ENCODE measurements around the gene DZIP1L. TPM values are rescaled to one million over a fixed set of nuclear protein-coding genes. Genes with fewer than 3 reads are reported as not detected.
A peak's percentile ranks its signal among the peaks of the same experiment; 100 is the strongest.
"Not testable (repeated sequence)": the region's sequence is repeated elsewhere in the genome, so short reads cannot be mapped to it uniquely, and the experiment has no call there.

DZIP1L gene
- 18.1 and 24.0 TPM in 2 replicates for total RNA-seq (2014; rRNA removed; shearing (Covaris generic))

- peaks cover 31% of the 10 kb centered on the region for H3K36me3 ChIP-seq
- H3K9me3 ChIP-seq (replicated peaks), result no peaks in the 10 kb centered on the region
- no peaks in the 10 kb centered on the region for H3K27me3 ChIP-seq (replicated peaks)
- H3K27ac ChIP-seq, result peak within 1 kb of the TSS; percentile 89
- peaks cover 26% of the 10 kb centered on the region for H3K4me1 ChIP-seq (replicated peaks)
- peak within 1 kb of the TSS; percentile 73 for H3K4me3 ChIP-seq
- peak; percentile 78 to 89 for DNase-seq (ENCODE audit: low read depth in 1 of 2, low spot score in 2 of 2)
Measured at GRCh38 chr3:138114988-138115971, at the start of gene DZIP1L. TSS of gene DZIP1L (minus strand) at chr3:138115608. CDS start at chr3:138103971, 11,637 bp downstream.

- H3K36me3 ChIP-seq, result peaks cover 58% of the 10 kb centered on the region
- DNase-seq (ENCODE audit: low read depth in 1 of 2, low spot score in 2 of 2), result no peak
- no peaks in the 10 kb centered on the region for H3K9me3 ChIP-seq (replicated peaks)
- no peak overlapping the region for H3K27ac ChIP-seq
- H3K27me3 ChIP-seq (replicated peaks), result no peaks in the 10 kb centered on the region
- H3K4me1 ChIP-seq (replicated peaks), result no peaks in the 10 kb centered on the region
- no peak overlapping the region for H3K4me3 ChIP-seq
Measured at GRCh38 chr3:138165061-138165460, 49.7 kb upstream of the DZIP1L start.

- Histone ChIP-seq H3K4me3 (no peak overlapping the region), H3K36me3 (peaks cover 14% of the 10 kb centered on the region), H3K27ac (no peak overlapping the region), H3K27me3 (replicated peaks) (no peaks in the 10 kb centered on the region), H3K4me1 (replicated peaks) (no peaks in the 10 kb centered on the region), H3K9me3 (replicated peaks) (no peaks in the 10 kb centered on the region)
- DNase-seq (ENCODE audit: low read depth in 1 of 2, low spot score in 2 of 2), result no peak
Measured at GRCh38 chr3:138157743-138158142, 42.3 kb upstream of the DZIP1L start.

DNA sequence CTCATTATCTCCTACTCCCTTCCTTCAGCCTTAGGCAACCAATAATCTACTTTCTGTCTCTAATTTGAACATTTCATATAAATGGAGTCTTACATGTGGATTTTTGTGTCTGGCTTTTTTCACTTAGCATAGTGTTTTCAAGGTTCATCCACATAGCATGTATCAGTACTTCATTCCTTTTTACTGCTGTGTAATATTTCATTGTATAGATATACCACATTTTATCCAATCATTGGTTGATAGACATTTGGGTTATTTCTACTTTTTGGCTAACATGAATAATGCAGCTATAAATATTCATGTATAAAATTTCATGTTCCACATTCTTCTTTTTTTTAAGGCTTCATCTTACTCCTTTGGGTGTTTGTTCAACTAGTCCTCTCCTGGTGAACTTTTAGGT lies 39.1 kb upstream of the DZIP1L start:
- Histone ChIP-seq H3K4me3 (no peak overlapping the region), H3K27me3 (replicated peaks) (no peaks in the 10 kb centered on the region), H3K9me3 (replicated peaks) (no peaks in the 10 kb centered on the region), H3K36me3 (no peaks in the 10 kb centered on the region), H3K4me1 (replicated peaks) (no peaks in the 10 kb centered on the region), H3K27ac (no peak overlapping the region)
- DNase-seq (ENCODE audit: low read depth in 1 of 2, low spot score in 2 of 2), result no peak

DNA sequence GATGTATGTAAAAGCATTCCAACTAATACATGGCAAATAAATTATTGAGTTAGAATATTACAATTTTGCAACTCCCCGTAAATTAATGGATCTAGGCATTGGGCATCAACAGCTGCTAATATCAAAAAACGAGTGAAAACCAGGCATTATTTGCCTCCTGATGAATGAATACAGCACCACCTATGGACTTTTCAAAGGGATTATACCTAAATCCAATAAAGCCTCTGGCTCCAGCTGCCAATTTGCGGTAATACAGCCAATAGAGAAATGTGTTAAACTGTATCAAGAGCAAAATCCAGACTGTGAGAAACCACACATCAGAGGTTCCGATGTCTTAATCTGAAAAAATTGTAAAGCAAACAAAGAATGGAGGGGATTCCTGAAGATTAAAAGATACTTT lies 33.1 kb upstream of the DZIP1L start:
- H3K36me3 ChIP-seq, result no peaks in the 10 kb centered on the region

GRCh38 chr3:138142181-138142580 lies 26.8 kb upstream of the DZIP1L start:
- not testable (repeated sequence) for H3K36me3 ChIP-seq; H3K4me3 ChIP-seq; H3K27ac ChIP-seq; H3K27me3 ChIP-seq (replicated peaks); H3K9me3 ChIP-seq (replicated peaks)
- peaks cover 17% of the 10 kb centered on the region for H3K4me1 ChIP-seq (replicated peaks)
- peak in 1 of 2 experiments; percentile 81 for DNase-seq (ENCODE audit: low read depth in 1 of 2, low spot score in 2 of 2)

More for the DNA sequence above, 33.1 kb upstream of the DZIP1L start:
- no peak for DNase-seq (ENCODE audit: low read depth in 1 of 2, low spot score in 2 of 2)
- Histone ChIP-seq H3K4me3 (no peak overlapping the region), H3K9me3 (replicated peaks) (no peaks in the 10 kb centered on the region; the same call in 1 of the 2 replicates), H3K27me3 (replicated peaks) (no peaks in the 10 kb centered on the region), H3K27ac (no peak overlapping the region), H3K4me1 (replicated peaks) (no peaks in the 10 kb centered on the region)

DNA sequence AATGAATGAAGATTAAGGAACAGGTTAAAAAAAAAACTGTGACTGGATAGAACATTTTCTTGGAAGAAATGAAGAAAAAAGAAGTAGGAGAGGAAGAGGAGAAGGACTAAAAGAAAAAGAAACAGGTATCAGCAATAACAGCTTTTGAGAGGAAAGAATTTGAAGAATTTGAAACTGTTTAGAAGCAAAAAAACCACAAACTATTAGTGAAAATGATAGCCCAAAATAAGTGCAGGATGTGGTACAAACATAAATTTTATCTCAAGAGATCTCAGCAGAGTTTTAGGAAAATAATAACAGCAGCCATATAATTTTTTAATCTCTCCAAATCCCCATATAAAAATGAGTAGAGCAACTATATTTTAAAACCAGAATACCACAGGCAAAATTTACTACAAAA lies 25.5 kb upstream of the DZIP1L start:
- Histone ChIP-seq H3K9me3 (replicated peaks) (no peaks in the 10 kb centered on the region; the same call in 1 of the 2 replicates), H3K27me3 (replicated peaks) (no peaks in the 10 kb centered on the region), H3K36me3 (no peaks in the 10 kb centered on the region), H3K4me3 (no peak overlapping the region), H3K4me1 (replicated peaks) (peaks cover 17% of the 10 kb centered on the region), H3K27ac (no peak overlapping the region)
- peak in 1 of 2 experiments; percentile 28 for DNase-seq (ENCODE audit: low read depth in 1 of 2, low spot score in 2 of 2)

DNA sequence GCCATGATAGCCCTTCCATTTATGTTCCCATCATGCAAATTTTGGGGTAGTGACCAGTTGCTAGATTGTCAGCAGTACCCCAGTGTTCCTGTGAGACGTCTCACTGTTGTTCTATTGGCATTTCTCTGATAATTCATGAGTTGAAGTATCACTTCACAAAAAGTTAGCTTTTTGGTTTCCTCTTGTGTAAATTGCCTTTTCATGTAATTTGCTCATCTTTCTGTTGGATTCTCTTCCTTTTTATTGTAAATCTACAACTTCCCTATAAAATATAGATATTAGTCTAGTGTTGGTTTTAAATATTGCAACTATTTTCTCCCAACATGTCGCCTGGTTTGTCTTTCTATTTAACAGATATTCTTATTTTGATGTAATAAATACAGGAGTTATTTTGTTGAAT lies 24.3 kb upstream of the DZIP1L start:
- Histone ChIP-seq H3K27ac (no peak overlapping the region), H3K27me3 (replicated peaks) (no peaks in the 10 kb centered on the region), H3K9me3 (replicated peaks) (no peaks in the 10 kb centered on the region; the same call in 1 of the 2 replicates), H3K36me3 (no peaks in the 10 kb centered on the region), H3K4me1 (replicated peaks) (peaks cover 17% of the 10 kb centered on the region), H3K4me3 (no peak overlapping the region)
- DNase-seq (ENCODE audit: low read depth in 1 of 2, low spot score in 2 of 2), result no peak

- Histone ChIP-seq H3K9me3 (replicated peaks) (no peaks in the 10 kb centered on the region), H3K4me1 (replicated peaks) (peaks cover 17% of the 10 kb centered on the region), H3K4me3 (no peak overlapping the region), H3K36me3 (no peaks in the 10 kb centered on the region), H3K27ac (no peak overlapping the region), H3K27me3 (replicated peaks) (no peaks in the 10 kb centered on the region)
- no peak for DNase-seq (ENCODE audit: low read depth in 1 of 2, low spot score in 2 of 2)
Measured at GRCh38 chr3:138137861-138138260, 22.5 kb upstream of the DZIP1L start.

- H3K4me1 ChIP-seq (replicated peaks), result peaks cover 9% of the 10 kb centered on the region
- H3K9me3 ChIP-seq (replicated peaks), result no peaks in the 10 kb centered on the region
- no peak overlapping the region for H3K4me3 ChIP-seq
- no peaks in the 10 kb centered on the region for H3K36me3 ChIP-seq
- H3K27ac ChIP-seq, result no peak overlapping the region
- no peaks in the 10 kb centered on the region for H3K27me3 ChIP-seq (replicated peaks)
- DNase-seq (ENCODE audit: low read depth in 1 of 2, low spot score in 2 of 2), result no peak
Measured at GRCh38 chr3:138136201-138136600, 20.8 kb upstream of the DZIP1L start.

DNA sequence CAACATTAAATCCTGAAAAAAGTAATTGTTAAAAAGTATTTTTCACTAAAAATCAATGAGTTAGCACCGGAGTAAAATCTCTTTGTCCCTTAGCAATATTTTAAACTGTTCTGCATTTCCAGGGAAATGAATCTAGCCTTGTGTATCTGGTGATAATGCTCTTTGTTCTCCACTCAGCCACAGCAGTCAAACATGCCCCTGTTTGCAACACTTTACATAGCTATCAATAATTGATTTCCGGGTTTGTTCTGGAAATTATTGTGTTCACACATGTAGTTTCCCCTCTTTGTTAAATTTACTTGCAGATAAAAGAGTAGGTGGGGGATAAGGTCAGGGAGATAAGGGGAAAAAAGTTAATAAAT lies 20.4 kb upstream of the DZIP1L start:
- no peaks in the 10 kb centered on the region for H3K36me3 ChIP-seq
- no peaks in the 10 kb centered on the region for H3K9me3 ChIP-seq (replicated peaks)
- H3K27ac ChIP-seq, result no peak overlapping the region
- no peak for DNase-seq (ENCODE audit: low read depth in 1 of 2, low spot score in 2 of 2)
- no peak overlapping the region for H3K4me3 ChIP-seq
- H3K27me3 ChIP-seq (replicated peaks), result no peaks in the 10 kb centered on the region; the same call in 1 of the 2 replicates
- H3K4me1 ChIP-seq (replicated peaks), result peaks cover 7% of the 10 kb centered on the region

DNA sequence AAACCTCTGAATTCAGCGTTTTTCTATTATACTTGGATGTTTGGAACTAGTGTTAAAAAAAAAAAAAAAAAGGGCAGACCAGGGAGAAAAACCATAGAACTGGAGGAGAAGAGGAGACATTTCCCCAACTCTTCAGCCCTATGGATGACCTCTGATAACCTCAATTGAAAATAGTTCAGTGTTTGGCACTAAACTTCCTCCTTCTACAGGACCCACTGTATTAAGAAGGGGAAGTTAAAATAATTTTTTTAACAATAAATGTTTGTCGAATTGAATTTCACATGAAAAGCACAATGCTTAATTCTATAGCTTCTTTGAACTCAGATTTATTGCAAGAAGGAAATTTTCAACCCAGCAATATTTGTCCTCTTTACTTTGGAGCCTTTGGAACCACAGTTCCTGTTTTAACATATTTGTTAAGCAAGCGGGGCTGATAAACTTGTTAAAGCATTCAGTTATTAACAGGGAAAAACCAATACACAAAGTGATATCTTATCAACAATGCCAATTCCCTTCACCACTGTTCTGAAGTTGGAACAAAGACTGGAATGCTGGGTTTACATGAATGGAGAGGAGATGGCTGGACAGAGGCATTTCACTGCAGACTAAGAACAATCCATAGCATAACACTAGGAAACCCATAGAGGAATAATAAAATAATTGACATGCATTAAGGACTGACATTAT lies 19.9 kb upstream of the DZIP1L start:
- Histone ChIP-seq H3K4me3 (no peak overlapping the region), H3K27ac (no peak overlapping the region), H3K4me1 (replicated peaks) (peaks cover 2% of the 10 kb centered on the region), H3K36me3 (no peaks in the 10 kb centered on the region), H3K9me3 (replicated peaks) (no peaks in the 10 kb centered on the region), H3K27me3 (replicated peaks) (peaks cover 2% of the 10 kb centered on the region; the same call in 1 of the 2 replicates)
- DNase-seq (ENCODE audit: low read depth in 1 of 2, low spot score in 2 of 2), result no peak

- no peak for DNase-seq (ENCODE audit: low read depth in 1 of 2, low spot score in 2 of 2)
- Histone ChIP-seq H3K4me3 (no peak within 1 kb of the TSS), H3K36me3 (no peaks in the 10 kb centered on the region), H3K9me3 (replicated peaks) (no peaks in the 10 kb centered on the region), H3K27ac (no peak within 1 kb of the TSS), H3K4me1 (replicated peaks) (no peaks in the 10 kb centered on the region), H3K27me3 (replicated peaks) (peaks cover 2% of the 10 kb centered on the region)
Measured at GRCh38 chr3:138132239-138132638, 16.8 kb upstream of the DZIP1L start, which contains the start of gene A4GNT. TSS of gene A4GNT (minus strand) at chr3:138132390. CDS start at chr3:138131256, 1,134 bp downstream.

Measured in SJSA1 (cell line).